NT2/D1 (cell line): ENCODE results near the gene LYPD8.

Experiments used
- DNase-seq: peaks from one replicate; pipeline ENCODE4 v3.0.0-alpha.2; 2011; ENCODE audit warnings: low read depth, low spot score
- H3K27me3 ChIP-seq: 2 replicates; pipeline ENCODE4 v1.6.0; 2011; ENCODE audit warnings: mild to moderate bottlenecking; ENCODE audit not compliant: insufficient read length, insufficient read depth
- H3K36me3 ChIP-seq: 2 replicates; pipeline ENCODE4 v1.6.1; 2011; ENCODE audit warnings: mild to moderate bottlenecking, low read length, mixed read lengths; ENCODE audit not compliant: insufficient read depth, insufficient read length
- H3K4me1 ChIP-seq: 2 replicates; pipeline ENCODE4 v1.5.1; 2011; ENCODE audit not compliant: insufficient read depth, insufficient read length
- H3K4me3 ChIP-seq: 2 replicates; pipeline ENCODE4 v1.5.1; 2011; ENCODE audit warnings: low read depth; ENCODE audit not compliant: insufficient read length
- H3K9ac ChIP-seq: 2 replicates; pipeline ENCODE4 v1.6.0; 2011; ENCODE audit warnings: low read depth; ENCODE audit not compliant: insufficient read length
- H3K9me3 ChIP-seq: 2 replicates; pipeline ENCODE4 v1.5.1; 2011; ENCODE audit warnings: mild to moderate bottlenecking, low read length; ENCODE audit not compliant: insufficient read depth
- SUZ12 ChIP-seq: IDR thresholded peaks from 2 replicates; pipeline ENCODE4 v1.6.1; 2011; ENCODE audit not compliant: insufficient read length, insufficient read depth; ENCODE audit errors: extremely low read depth
- YY1 ChIP-seq: IDR thresholded peaks from 2 replicates; pipeline ENCODE4 v1.6.1; 2011; ENCODE audit not compliant: insufficient read length, insufficient read depth
- ZNF274 ChIP-seq: IDR thresholded peaks from 2 replicates; pipeline ENCODE4 v1.6.1; 2011; ENCODE audit warnings: mild to moderate bottlenecking, low read depth, low read length

The LYPD8 gene

DNA sequence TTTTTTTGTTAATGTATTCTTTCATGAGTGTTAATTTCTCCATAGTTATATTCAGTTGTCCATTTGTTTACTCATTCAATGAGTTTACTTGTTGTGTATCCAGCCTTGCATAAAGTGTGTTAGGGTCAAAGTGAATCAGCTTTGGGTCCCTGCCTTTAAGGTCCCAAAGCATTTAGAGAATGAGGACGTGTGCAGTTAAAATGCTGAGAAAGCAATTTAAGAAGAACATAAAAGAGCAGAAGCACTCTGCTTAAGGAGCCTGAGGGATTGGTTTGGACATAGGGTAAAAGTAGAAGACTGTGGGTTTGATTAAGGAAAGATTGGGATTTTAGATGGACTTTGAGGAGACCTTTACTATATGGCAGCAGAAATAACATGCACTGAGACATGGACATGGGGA lies 56.5 kb downstream of the LYPD8 start:
- Histone ChIP-seq H3K36me3 (no peaks in the 10 kb centered on the region), H3K9ac (no peak overlapping the region), H3K4me1 (no peaks in the 10 kb centered on the region), H3K27me3 (no peaks in the 10 kb centered on the region), H3K9me3 (no peaks in the 10 kb centered on the region), H3K4me3 (no peak overlapping the region)
- TF ChIP-seq ZNF274 (no peak), YY1 (no peak)
- DNase-seq, result no peak

DNA sequence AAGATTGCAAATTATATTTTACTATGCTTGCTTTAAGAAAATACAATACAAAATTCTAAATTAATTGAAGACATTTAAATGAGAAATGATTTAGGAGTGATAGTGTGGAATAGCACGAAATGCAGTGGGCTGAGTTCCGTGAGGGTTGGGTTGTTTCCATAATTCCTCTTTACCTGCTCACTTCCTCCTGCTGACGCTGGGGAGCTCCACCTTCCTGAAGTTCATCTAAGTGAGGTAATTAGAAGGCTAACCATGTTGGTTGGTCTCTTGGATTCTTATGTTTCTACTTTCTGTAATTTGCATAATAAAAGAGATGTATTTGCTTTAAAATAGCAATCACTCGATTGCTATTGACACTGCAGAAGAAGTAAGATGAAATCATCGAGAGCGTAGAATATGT lies 57.7 kb downstream of the LYPD8 start:
- H3K27me3 ChIP-seq, result no peaks in the 10 kb centered on the region
- H3K9me3 ChIP-seq, result peaks cover 3% of the 10 kb centered on the region
- no peaks in the 10 kb centered on the region for H3K36me3 ChIP-seq
- H3K4me3 ChIP-seq, result no peak overlapping the region
- no peak overlapping the region for H3K9ac ChIP-seq
- no peak for DNase-seq
- TF ChIP-seq SUZ12 (no peak), YY1 (no peak), ZNF274 (no peak)
- H3K4me1 ChIP-seq, result no peaks in the 10 kb centered on the region

DNA sequence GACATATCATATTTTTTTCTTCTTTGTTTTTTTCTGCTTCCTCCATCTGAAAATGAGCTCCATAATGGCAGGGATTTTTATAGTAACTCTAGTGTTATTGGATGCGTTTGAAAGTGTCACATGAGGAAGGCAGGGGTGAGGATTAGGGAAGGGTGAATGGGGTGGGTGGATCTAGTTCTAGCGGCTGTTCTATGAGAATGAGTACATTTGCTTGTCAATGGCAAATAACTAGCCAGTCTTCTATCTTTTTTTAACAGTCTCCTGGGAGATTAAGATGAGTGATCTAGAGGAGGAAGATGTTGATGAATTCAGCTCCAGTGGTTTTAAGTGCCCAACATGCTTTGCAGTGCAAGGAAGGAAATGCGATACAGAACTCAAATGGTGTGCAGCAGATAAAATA lies 58.8 kb downstream of the LYPD8 start:
- H3K4me3 ChIP-seq, result no peak overlapping the region
- H3K9me3 ChIP-seq, result peaks cover 15% of the 10 kb centered on the region
- no peak overlapping the region for H3K9ac ChIP-seq
- no peaks in the 10 kb centered on the region for H3K36me3 ChIP-seq
- TF ChIP-seq ZNF274, result no peak
- TF ChIP-seq SUZ12, result no peak
- TF ChIP-seq YY1, result no peak
- H3K4me1 ChIP-seq, result no peaks in the 10 kb centered on the region
- no peaks in the 10 kb centered on the region for H3K27me3 ChIP-seq
- DNase-seq, result no peak

DNA sequence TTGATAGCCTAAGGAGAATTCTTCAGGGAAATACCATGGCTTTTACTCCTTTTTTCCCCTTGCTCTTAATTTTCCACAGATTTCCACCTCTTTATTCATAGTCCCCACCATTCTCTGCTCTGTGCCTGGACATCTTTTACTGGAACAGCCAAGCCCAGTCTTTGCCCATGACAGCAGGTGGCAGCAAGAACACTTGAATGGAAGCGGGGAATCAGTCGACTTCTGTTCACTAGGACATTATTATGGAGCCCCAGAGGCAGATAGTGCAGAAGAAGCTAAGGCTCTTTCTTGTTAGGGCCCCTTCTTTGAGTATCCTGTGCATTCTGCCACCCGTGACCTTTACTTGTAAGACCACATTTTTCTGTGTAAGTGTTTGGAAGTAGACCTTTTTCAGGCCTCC lies 59.3 kb downstream of the LYPD8 start:
- TF ChIP-seq YY1 (no peak), ZNF274 (no peak), SUZ12 (no peak)
- H3K9ac ChIP-seq, result no peak overlapping the region
- no peaks in the 10 kb centered on the region for H3K27me3 ChIP-seq
- no peaks in the 10 kb centered on the region for H3K4me1 ChIP-seq
- H3K9me3 ChIP-seq, result peaks cover 20% of the 10 kb centered on the region
- H3K4me3 ChIP-seq, result no peak overlapping the region
- no peaks in the 10 kb centered on the region for H3K36me3 ChIP-seq
- DNase-seq, result no peak

DNA sequence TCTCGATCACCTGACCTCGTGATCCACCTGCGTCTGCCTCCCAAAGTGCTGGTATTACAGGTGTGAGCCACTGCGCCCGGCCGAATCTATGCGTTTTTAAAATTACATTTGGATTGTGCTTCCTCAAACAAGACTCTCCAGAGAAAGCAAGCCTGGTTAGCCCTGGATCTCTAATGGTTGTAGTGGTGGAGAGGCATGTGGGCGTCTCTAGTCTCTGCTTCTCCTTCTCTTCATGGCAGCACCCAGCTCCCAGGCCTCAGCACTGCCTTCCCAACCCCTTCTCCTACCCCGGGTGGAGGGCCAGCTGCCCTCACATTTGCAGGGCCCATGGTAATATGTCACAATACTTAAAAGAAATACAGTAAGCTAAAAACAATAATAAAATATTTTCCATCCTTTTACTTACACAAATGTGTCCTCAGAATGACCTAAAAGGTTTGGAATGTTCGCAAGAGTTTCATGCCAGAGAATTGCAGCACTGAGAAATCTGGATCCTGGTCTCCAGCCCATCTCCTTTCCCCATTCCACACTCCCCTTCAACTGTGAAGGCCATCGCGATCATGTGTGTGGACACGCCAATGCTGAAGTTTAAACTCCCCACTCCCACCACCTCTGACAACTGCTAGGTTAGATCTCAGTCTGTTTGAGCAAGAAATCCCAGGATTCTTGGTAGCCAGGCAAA lies 60.0 kb downstream of the LYPD8 start:
- Histone ChIP-seq H3K9me3 (peaks cover 23% of the 10 kb centered on the region), H3K27me3 (no peaks in the 10 kb centered on the region), H3K9ac (no peak overlapping the region), H3K4me1 (no peaks in the 10 kb centered on the region), H3K4me3 (no peak overlapping the region), H3K36me3 (no peaks in the 10 kb centered on the region)
- TF ChIP-seq ZNF274 (no peak), YY1 (no peak), SUZ12 (no peak)
- no peak for DNase-seq

DNA sequence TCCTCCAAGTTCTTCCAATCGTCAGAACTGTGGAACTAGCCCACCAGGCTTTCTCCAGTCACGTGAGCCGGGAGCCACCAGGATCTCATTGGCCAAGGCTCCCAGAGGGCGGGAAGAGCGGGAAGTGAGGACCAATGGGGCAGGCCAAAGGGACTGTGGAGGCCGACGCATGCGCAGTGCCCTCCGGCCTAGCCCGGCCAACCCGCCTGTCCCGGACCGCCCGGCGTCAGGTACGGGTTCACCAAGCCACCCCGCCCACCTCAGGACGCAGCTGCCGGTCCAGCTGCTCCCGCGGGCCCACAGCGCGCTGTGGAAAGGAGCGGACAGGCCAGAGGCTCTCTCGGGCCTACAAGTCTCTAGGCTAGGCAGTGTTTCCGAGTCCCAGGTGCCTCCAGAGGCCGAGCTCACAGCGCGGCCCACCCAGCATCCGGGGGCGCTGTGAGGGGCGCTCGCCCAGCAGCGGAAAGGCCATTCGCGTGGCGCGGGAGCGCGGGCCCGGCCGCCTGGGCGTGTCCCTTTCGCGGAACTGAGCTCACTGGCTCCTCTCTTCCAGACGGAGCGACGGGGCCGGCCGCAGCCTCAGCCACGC lies 63.9 kb downstream of the LYPD8 start:
- Histone ChIP-seq H3K9ac (no peak overlapping the region), H3K4me3 (no peak overlapping the region), H3K36me3 (no peaks in the 10 kb centered on the region), H3K9me3 (peaks cover 23% of the 10 kb centered on the region), H3K4me1 (no peaks in the 10 kb centered on the region), H3K27me3 (no peaks in the 10 kb centered on the region)
- no peak for TF ChIP-seq YY1
- TF ChIP-seq ZNF274, result no peak
- TF ChIP-seq SUZ12, result no peak
- DNase-seq, result no peak
